ENCODE measurements around the gene GASK1A. TPM values are rescaled to one million over a fixed set of nuclear protein-coding genes. Genes with fewer than 3 reads are reported as not detected.

Gene GASK1A
- total and polyA plus RNA-seq, 2 of the 4 experiments (the other 2 are of a cell fraction), result 0.18 to 0.19 TPM

- no peak overlapping the region for H3K4me2 ChIP-seq (ENCODE audit: low read depth, low read length)
- TF ChIP-seq MAZ (IDR thresholded peaks at IDR 0.05; ENCODE audit: borderline replicate concordance, low read depth, low read length), result no peak
- no peak for TF ChIP-seq CHD1 (IDR thresholded peaks at IDR 0.05; ENCODE audit: low read depth, low read length)
- no peak for TF ChIP-seq MXI1 (IDR thresholded peaks at IDR 0.05; ENCODE audit: borderline replicate concordance, low read depth, low read length)
- no peak for TF ChIP-seq MAFK (IDR thresholded peaks at IDR 0.05; ENCODE audit: low read depth, low read length)
- TF ChIP-seq RFX5 (IDR thresholded peaks at IDR 0.05; ENCODE audit: low read depth, low read length), result no peak
- no peak for TF ChIP-seq SMC3 (IDR thresholded peaks at IDR 0.05; ENCODE audit: low read depth, low read length)
- no peak for TF ChIP-seq ELK1 (IDR thresholded peaks at IDR 0.05; ENCODE audit: borderline replicate concordance, low read depth, low read length)
- TF ChIP-seq USF2 (IDR thresholded peaks at IDR 0.05; ENCODE audit: low read depth, low read length), result no peak
- no peak for TF ChIP-seq BHLHE40 (IDR thresholded peaks at IDR 0.05; ENCODE audit: low read depth, low read length)
- TF ChIP-seq FOS (IDR thresholded peaks at IDR 0.05; ENCODE audit: low read depth, low read length), result no peak
- no peak overlapping the region for H2AFZ ChIP-seq (replicated peaks; ENCODE audit: low read length, poor library complexity)
- no peak overlapping the region for H2BK5ac ChIP-seq (ENCODE audit: low read depth, low read length, poor library complexity, severe bottlenecking)
- intact Hi-C loops (cut with micrococcal nuclease) (no loop called here), in situ Hi-C loops (cut with MboI; ENCODE audit: low sequenced_read_pairs) (no loop called here), dilution Hi-C loops (cut with HindIII; ENCODE audit: low sequenced_read_pairs, unreplicated experiment) (no loop called here)
- no peaks in the 10 kb centered on the region for H3K27me3 ChIP-seq (ENCODE audit: control insufficient read depth, insufficient read depth, low read length)
- no peak overlapping the region for H4K91ac ChIP-seq (ENCODE audit: insufficient read depth, low read depth, low read length)
- no peak for DNase-seq
- H4K5ac ChIP-seq (ENCODE audit: low read depth, low read length), result no peak overlapping the region
- CTCF ChIA-PET, result no interaction called here
- H2AK9ac ChIP-seq (replicated peaks; ENCODE audit: low read depth, low read length, poor library complexity), result no peak overlapping the region
- H4K8ac ChIP-seq (ENCODE audit: low read depth in 2 of 2, low read length in 2 of 2), result no peak overlapping the region
- no peaks in the 10 kb centered on the region for H3K9me1 ChIP-seq (ENCODE audit: insufficient read depth, low read length)
- H3K14ac ChIP-seq (replicated peaks; ENCODE audit: low read depth, low read length), result no peak overlapping the region
- H2BK15ac ChIP-seq (ENCODE audit: low read depth, low read length), result no peak overlapping the region
- no peak overlapping the region for H3K27ac ChIP-seq (ENCODE audit: insufficient read depth, low read length)
- POLR2A ChIA-PET (ENCODE audit: unreplicated experiment), result no interaction called here
- ATAC-seq (ENCODE audit: low read depth), result no peak
- H3K4me1 ChIP-seq (ENCODE audit: control insufficient read depth, insufficient read depth, low read length), result no peaks in the 10 kb centered on the region
- H3K9ac ChIP-seq (ENCODE audit: low read depth, low read length), result no peak overlapping the region
- no peak overlapping the region for H3K23ac ChIP-seq (ENCODE audit: low read depth, low read length)
- H3K79me1 ChIP-seq (ENCODE audit: low read depth in 1 of 2, low read length in 2 of 2), result no peaks in the 10 kb centered on the region
- no peak overlapping the region for H3K56ac ChIP-seq (ENCODE audit: extremely low read depth, insufficient read depth, low read length)
- H3K4ac ChIP-seq (ENCODE audit: low read depth, low read length), result no peak overlapping the region
- H2AK5ac ChIP-seq (ENCODE audit: low read depth, low read length), result no peak overlapping the region
- H3K36me3 ChIP-seq (ENCODE audit: control insufficient read depth, insufficient read depth, low read length), result no peaks in the 10 kb centered on the region
- WGBS, 2 experiments (ENCODE audit: extremely low coverage in 2 of 2, insufficient read length in 1 of 2), result no CpG with 5 or more reads among the region's 1 CpG
- H2BK120ac ChIP-seq (ENCODE audit: low read depth, low read length), result no peak overlapping the region
- H4K20me1 ChIP-seq (ENCODE audit: insufficient read depth, low read length), result no peaks in the 10 kb centered on the region
- H2BK20ac ChIP-seq (ENCODE audit: low read depth, low read length), result no peak overlapping the region
- no TSS peak for BruUV-seq (replicated peaks)
- H3K18ac ChIP-seq (ENCODE audit: low read depth, low read length), result no peak overlapping the region
- H3K9me3 ChIP-seq (ENCODE audit: control insufficient read depth, insufficient read depth, low read length), result peaks cover 5% of the 10 kb centered on the region; the same call in 1 of the 2 replicates
- H3K4me3 ChIP-seq (ENCODE audit: insufficient read depth, low read depth, low read length), result no peak overlapping the region
These were observed 37.9 kb downstream of the GASK1A start for GRCh38 chr3:43017004-43017403.

Measured in IMR-90 (cell line).